Immature natural killer cell (primary cell): ENCODE measurements around the gene JAG2. TPM values are rescaled to one million over a fixed set of nuclear protein-coding genes. Genes with fewer than 3 reads are reported as not detected.

ENCODE experiments used
- DNase-seq, 3 donors: peaks; one replicate each; pipeline ENCODE4 v3.0.0; 2022; ENCODE audit warnings: mixed read lengths in 1 of 3
- H3K27ac Mint-ChIP-seq, 6 donors: one replicate each; pipeline ENCODE4 v1.8.0; 2020; ENCODE audit warnings: mixed read lengths in 6 of 6, mild to moderate bottlenecking in 5 of 6, inconsistent platforms in 4 of 6, moderate library complexity in 3 of 6
- H3K27me3 Mint-ChIP-seq, 3 donors: one replicate each; pipeline ENCODE4 v1.8.0; 2020 to 2021; ENCODE audit warnings: low read depth in 3 of 3, mild to moderate bottlenecking in 3 of 3, mixed read lengths in 3 of 3, moderate library complexity in 3 of 3, inconsistent platforms in 1 of 3
- H3K36me3 Mint-ChIP-seq, 3 donors: one replicate each; pipeline ENCODE4 v1.8.0; 2020; ENCODE audit warnings: mixed read lengths in 3 of 3, inconsistent platforms in 2 of 3, mild to moderate bottlenecking in 2 of 3
- H3K4me1 Mint-ChIP-seq, 2 donors: one replicate each; pipeline ENCODE4 v1.8.0; 2020; ENCODE audit warnings: inconsistent platforms in 2 of 2, mild to moderate bottlenecking in 2 of 2, mixed read lengths in 2 of 2, moderate library complexity in 1 of 2
- H3K4me3 Mint-ChIP-seq, 5 donors: one replicate each; pipeline ENCODE4 v1.8.0; 2020; ENCODE audit warnings: mild to moderate bottlenecking in 5 of 5, mixed read lengths in 5 of 5, inconsistent platforms in 3 of 5, moderate library complexity in 3 of 5
- H3K9me3 Mint-ChIP-seq, 6 donors: one replicate each; pipeline ENCODE4 v1.8.0; 2020; ENCODE audit warnings: mild to moderate bottlenecking in 6 of 6, mixed read lengths in 6 of 6, inconsistent platforms in 4 of 6, moderate library complexity in 3 of 6
- polyA plus RNA-seq, 3 donors: library from polyadenylated mRNA; unstranded; fragments of 300-500 nt; fragmentation: Illumina TruSeq; gene quantifications; one replicate each; pipeline ENCODE4 v1.2.3, GENCODE V29; 2021

The JAG2 gene
- polyA plus RNA-seq, 3 donors from 2014 or later = 0.17 to 0.39 TPM; not detected in 1

- H3K27ac Mint-ChIP-seq = no peak overlapping the region
Observed at GRCh38 chr14:105099778-105100177, 68.8 kb downstream of the JAG2 start.

GRCh38 chr14:105098316-105098715, 70.3 kb downstream of the JAG2 start:
- no peak overlapping the region for H3K27ac Mint-ChIP-seq
- H3K4me3 Mint-ChIP-seq = no peak overlapping the region

More at GRCh38 chr14:105099778-105100177, 68.8 kb downstream of the JAG2 start:
- no peak for DNase-seq
- no peaks in the 10 kb centered on the region for H3K4me1 Mint-ChIP-seq
- peaks cover 0 to 27% (median 7%) of the 10 kb centered on the region in 3 donors for H3K27me3 Mint-ChIP-seq
- no peak overlapping the region for H3K4me3 Mint-ChIP-seq
- peaks cover 0 to 6% (median 0%) of the 10 kb centered on the region in 3 donors for H3K36me3 Mint-ChIP-seq
- peaks cover 0 to 4% (median 0%) of the 10 kb centered on the region in 6 donors for H3K9me3 Mint-ChIP-seq

GRCh38 chr14:105097794-105098127, 70.8 kb downstream of the JAG2 start:
- Mint-ChIP-seq H3K36me3 (peaks cover 0 to 6% (median 0%) of the 10 kb centered on the region in 3 donors), H3K27me3 (peaks cover 2 to 23% (median 7%) of the 10 kb centered on the region in 3 donors), H3K9me3 (peaks cover 0 to 4% (median 0%) of the 10 kb centered on the region in 6 donors), H3K27ac (no peak overlapping the region), H3K4me3 (no peak overlapping the region), H3K4me1 (peaks cover 0 to 5% of the 10 kb centered on the region in 2 donors)
- DNase-seq = no peak

More at GRCh38 chr14:105098316-105098715, 70.3 kb downstream of the JAG2 start:
- Mint-ChIP-seq H3K36me3 (peaks cover 0 to 6% (median 0%) of the 10 kb centered on the region in 3 donors), H3K27me3 (peaks cover 0 to 24% (median 7%) of the 10 kb centered on the region in 3 donors), H3K9me3 (peaks cover 0 to 4% (median 0%) of the 10 kb centered on the region in 6 donors), H3K4me1 (peaks cover 0 to 5% of the 10 kb centered on the region in 2 donors)
- no peak for DNase-seq

- H3K36me3 Mint-ChIP-seq = peaks cover 0 to 6% (median 0%) of the 10 kb centered on the region in 3 donors
- H3K27me3 Mint-ChIP-seq = peaks cover 3 to 21% (median 7%) of the 10 kb centered on the region in 3 donors
- peaks cover 0 to 9% of the 10 kb centered on the region in 2 donors for H3K4me1 Mint-ChIP-seq
- no peak for DNase-seq
- H3K4me3 Mint-ChIP-seq = peak overlapping the region in 1 of 5 donors; percentile 50
- H3K27ac Mint-ChIP-seq = no peak overlapping the region
- H3K9me3 Mint-ChIP-seq = peaks cover 0 to 4% (median 0%) of the 10 kb centered on the region in 6 donors
Observed at GRCh38 chr14:105096206-105096875, 72.2 kb downstream of the JAG2 start.

- Mint-ChIP-seq H3K27me3 (peaks cover 3 to 21% (median 7%) of the 10 kb centered on the region in 3 donors), H3K4me3 (peak overlapping the region; percentile 8 to 63 (median 48)), H3K27ac (no peak overlapping the region), H3K4me1 (peaks cover 0 to 13% of the 10 kb centered on the region in 2 donors), H3K9me3 (peaks cover 0 to 4% (median 0%) of the 10 kb centered on the region in 6 donors), H3K36me3 (peaks cover 0 to 6% (median 0%) of the 10 kb centered on the region in 3 donors)
- no peak for DNase-seq
Observed at GRCh38 chr14:105095236-105095805, 73.3 kb downstream of the JAG2 start.

- peak overlapping the region; percentile 66 to 79 (median 69) for H3K4me3 Mint-ChIP-seq
- H3K36me3 Mint-ChIP-seq = peaks cover 0 to 6% (median 0%) of the 10 kb centered on the region in 3 donors
- peaks cover 2 to 12% (median 3%) of the 10 kb centered on the region in 3 donors for H3K27me3 Mint-ChIP-seq
- no peaks in the 10 kb centered on the region for H3K9me3 Mint-ChIP-seq
- DNase-seq = no peak
- peaks cover 0 to 13% of the 10 kb centered on the region in 2 donors for H3K4me1 Mint-ChIP-seq
- peak overlapping the region in 1 of 6 donors; percentile 35 for H3K27ac Mint-ChIP-seq
Observed at GRCh38 chr14:105094193-105094907, 74.2 kb downstream of the JAG2 start.

GRCh38 chr14:105093431-105094192, 75.0 kb downstream of the JAG2 start:
- Mint-ChIP-seq H3K27ac (peak overlapping the region in 2 of 6 donors; percentile 21 to 34), H3K4me3 (peak overlapping the region; percentile 66 to 79 (median 69)), H3K27me3 (peaks cover 2 to 7% (median 3%) of the 10 kb centered on the region in 3 donors), H3K36me3 (peaks cover 0 to 6% (median 0%) of the 10 kb centered on the region in 3 donors), H3K9me3 (no peaks in the 10 kb centered on the region), H3K4me1 (peaks cover 0 to 13% of the 10 kb centered on the region in 2 donors)
- DNase-seq = peak; percentile 71 to 75 (median 72)

- peak overlapping the region; percentile 69 to 86 (median 78) for H3K4me3 Mint-ChIP-seq
- H3K27me3 Mint-ChIP-seq = peaks cover 2 to 5% (median 4%) of the 10 kb centered on the region in 3 donors
- H3K9me3 Mint-ChIP-seq = no peaks in the 10 kb centered on the region
- H3K4me1 Mint-ChIP-seq = peaks cover 0 to 13% of the 10 kb centered on the region in 2 donors
- peak; percentile 67 to 68 (median 67) for DNase-seq
- H3K27ac Mint-ChIP-seq = peak overlapping the region in 2 of 6 donors; percentile 51 to 64
- peaks cover 0 to 6% (median 0%) of the 10 kb centered on the region in 3 donors for H3K36me3 Mint-ChIP-seq
Observed at GRCh38 chr14:105093038-105093430, 75.5 kb downstream of the JAG2 start.

- Mint-ChIP-seq H3K9me3 (no peaks in the 10 kb centered on the region), H3K36me3 (peaks cover 0 to 6% (median 0%) of the 10 kb centered on the region in 3 donors), H3K27me3 (peaks cover 2 to 7% (median 4%) of the 10 kb centered on the region in 3 donors), H3K4me3 (peak overlapping the region; percentile 69 to 86 (median 78)), H3K4me1 (peaks cover 0 to 16% of the 10 kb centered on the region in 2 donors), H3K27ac (peak overlapping the region; percentile 57 to 77 (median 64))
- no peak for DNase-seq
Observed at GRCh38 chr14:105092171-105093037, 76.2 kb downstream of the JAG2 start.

GRCh38 chr14:105091517-105092170, 76.9 kb downstream of the JAG2 start:
- peak overlapping the region; percentile 53 to 77 (median 60) for H3K27ac Mint-ChIP-seq
- peaks cover 0 to 4% (median 0%) of the 10 kb centered on the region in 3 donors for H3K36me3 Mint-ChIP-seq
- peak overlapping the region in 3 of 5 donors; percentile 47 to 81 (median 52) for H3K4me3 Mint-ChIP-seq
- H3K27me3 Mint-ChIP-seq = peaks cover 0 to 7% (median 2%) of the 10 kb centered on the region in 3 donors
- no peak for DNase-seq
- no peaks in the 10 kb centered on the region for H3K9me3 Mint-ChIP-seq
- H3K4me1 Mint-ChIP-seq = peaks cover 2 to 19% of the 10 kb centered on the region in 2 donors

GRCh38 chr14:105091054-105091516, 77.5 kb downstream of the JAG2 start:
- no peak for DNase-seq
- H3K27me3 Mint-ChIP-seq = peaks cover 0 to 7% (median 2%) of the 10 kb centered on the region in 3 donors
- no peak overlapping the region for H3K4me3 Mint-ChIP-seq
- no peaks in the 10 kb centered on the region for H3K9me3 Mint-ChIP-seq
- no peaks in the 10 kb centered on the region for H3K36me3 Mint-ChIP-seq
- no peak overlapping the region for H3K27ac Mint-ChIP-seq
- peaks cover 6 to 24% of the 10 kb centered on the region in 2 donors for H3K4me1 Mint-ChIP-seq
